T follicular helper cell (primary cell): ENCODE results near the gene TRAP1.
A peak's percentile ranks its signal among the peaks of the same experiment; 100 is the strongest.
"Not testable (repeated sequence)": the region's sequence is repeated elsewhere in the genome, so short reads cannot be mapped to it uniquely, and the experiment has no call there.

Experiments
- DNase-seq: peaks from one replicate; pipeline ENCODE4 v3.0.0-alpha.2; 2020; ENCODE audit warnings: low read depth

TRAP1 gene

GRCh38 chr16:3611146-3611975, 106.0 kb downstream of the TRAP1 start, which contains the start of gene SLX4:
Gene SLX4, minus strand, starts transcription at chr16:3611606. Its CDS starts 2,642 bp downstream, at chr16:3608964.
- peak; percentile 84 for DNase-seq

- no peak for DNase-seq
These were observed 106.6 kb downstream of the TRAP1 start for GRCh38 chr16:3610698-3611145.

GRCh38 chr16:3609895-3610697, 107.2 kb downstream of the TRAP1 start:
- DNase-seq, result no peak

- DNase-seq, result not testable (repeated sequence)
These were observed 108.3 kb downstream of the TRAP1 start for GRCh38 chr16:3608976-3609375.

GRCh38 chr16:3608069-3608468, 109.3 kb downstream of the TRAP1 start:
- DNase-seq, result no peak
